ENCODE data around the gene SBK1. TPM values are rescaled to one million over a fixed set of nuclear protein-coding genes. Genes with fewer than 3 reads are reported as not detected.
"Not testable (repeated sequence)": the region's sequence is repeated elsewhere in the genome, so short reads cannot be mapped to it uniquely, and the experiment has no call there.

SBK1 gene
- total RNA-seq (1 to 10 TPM; 2.7 TPM), polyA plus RNA-seq (1 to 10 TPM in 1 of 2 donors, under 1 TPM in 1; 0.90 to 1.8 TPM)
- long read RNA-seq, donor 1, full-length matches to known transcripts = 5 of 5 reads
- long read RNA-seq, donor 1, partial matches to known transcripts = 0 of 5 reads
- long read RNA-seq, donor 1, other reads (novel, unspliced or antisense) = 0 of 5 reads
- long read RNA-seq, donor 2, full-length matches to known transcripts = 1 of 1 reads
- long read RNA-seq, donor 2, partial matches to known transcripts = 0 of 1 reads
- long read RNA-seq, donor 2, other reads (novel, unspliced or antisense) = 0 of 1 reads
- long read RNA-seq, donor 3, full-length matches to known transcripts = 3 of 8 reads
- long read RNA-seq, donor 3, partial matches to known transcripts = 5 of 8 reads
- long read RNA-seq, donor 3, other reads (novel, unspliced or antisense) = 0 of 8 reads
- long read RNA-seq, donor 4 = 0 reads
- long read RNA-seq, donor 5, full-length matches to known transcripts = 7 of 7 reads
- long read RNA-seq, donor 5, partial matches to known transcripts = 0 of 7 reads
- long read RNA-seq, donor 5, other reads (novel, unspliced or antisense) = 0 of 7 reads

- H3K4me3 ChIP-seq = peak within 1 kb of the TSS; percentile 57
- no peaks in the 10 kb centered on the region for H3K36me3 ChIP-seq (ENCODE audit: control insufficient read depth in 4 of 4, insufficient read depth in 4 of 4, low read length in 4 of 4)
- TF ChIP-seq, protein P1, sequence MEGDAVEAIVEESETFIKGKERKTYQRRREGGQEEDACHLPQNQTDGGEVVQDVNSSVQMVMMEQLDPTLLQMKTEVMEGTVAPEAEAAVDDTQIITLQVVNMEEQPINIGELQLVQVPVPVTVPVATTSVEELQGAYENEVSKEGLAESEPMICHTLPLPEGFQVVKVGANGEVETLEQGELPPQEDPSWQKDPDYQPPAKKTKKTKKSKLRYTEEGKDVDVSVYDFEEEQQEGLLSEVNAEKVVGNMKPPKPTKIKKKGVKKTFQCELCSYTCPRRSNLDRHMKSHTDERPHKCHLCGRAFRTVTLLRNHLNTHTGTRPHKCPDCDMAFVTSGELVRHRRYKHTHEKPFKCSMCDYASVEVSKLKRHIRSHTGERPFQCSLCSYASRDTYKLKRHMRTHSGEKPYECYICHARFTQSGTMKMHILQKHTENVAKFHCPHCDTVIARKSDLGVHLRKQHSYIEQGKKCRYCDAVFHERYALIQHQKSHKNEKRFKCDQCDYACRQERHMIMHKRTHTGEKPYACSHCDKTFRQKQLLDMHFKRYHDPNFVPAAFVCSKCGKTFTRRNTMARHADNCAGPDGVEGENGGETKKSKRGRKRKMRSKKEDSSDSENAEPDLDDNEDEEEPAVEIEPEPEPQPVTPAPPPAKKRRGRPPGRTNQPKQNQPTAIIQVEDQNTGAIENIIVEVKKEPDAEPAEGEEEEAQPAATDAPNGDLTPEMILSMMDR (IDR thresholded peaks at IDR 0.05; ENCODE audit: control extremely low read depth, extremely low read depth) = no peak
- peak within 1 kb of the TSS in 1 of 2 donors; percentile 43 for H3K27ac ChIP-seq (ENCODE audit: low read depth in 1 of 2, low read length in 1 of 2)
- ATAC-seq (ENCODE audit: insufficient read depth, low FRiP score) (peak; percentile 91), DNase-seq (peak; percentile 81 to 91 (median 82))
- peak within 1 kb of the TSS; percentile 54 to 73 for H3K9ac ChIP-seq (ENCODE audit: insufficient read depth in 1 of 2, low read length in 2 of 2)
- WGBS, 2 donors = 2% methylated on average over 79 to 88 of the region's 88 CpGs
- no peaks in the 10 kb centered on the region for H3K9me3 ChIP-seq (ENCODE audit: control insufficient read depth in 4 of 4, insufficient read depth in 3 of 4, low read length in 3 of 4)
- H3K27me3 ChIP-seq (ENCODE audit: control insufficient read depth in 3 of 3, insufficient read depth in 3 of 3, low read length in 2 of 3) = peaks cover 0 to 3% (median 0%) of the 10 kb centered on the region in 3 donors
- peaks cover 0 to 6% (median 3%) of the 10 kb centered on the region in 5 donors for H3K4me1 ChIP-seq (ENCODE audit: control insufficient read depth in 5 of 5, insufficient read depth in 5 of 5, low read length in 5 of 5)
These were observed at the start of gene SBK1 for GRCh38 chr16:28291651-28292626. SBK1 (plus strand) TSS chr16:28292525; CDS start chr16:28317392, 24,867 bp downstream.

GRCh38 chr16:28249483-28249882 is 42.8 kb upstream of the SBK1 start:
- ATAC-seq (ENCODE audit: insufficient read depth, low FRiP score); H3K27me3 ChIP-seq (ENCODE audit: control insufficient read depth in 3 of 3, insufficient read depth in 3 of 3, low read length in 2 of 3); H3K4me3 ChIP-seq; H3K4me1 ChIP-seq (ENCODE audit: control insufficient read depth in 5 of 5, insufficient read depth in 5 of 5, low read length in 5 of 5); DNase-seq; H3K9me3 ChIP-seq (ENCODE audit: control insufficient read depth in 4 of 4, insufficient read depth in 3 of 4, low read length in 3 of 4); H3K9ac ChIP-seq (ENCODE audit: insufficient read depth in 1 of 2, low read length in 2 of 2); H3K27ac ChIP-seq (ENCODE audit: low read depth in 1 of 2, low read length in 1 of 2); H3K36me3 ChIP-seq (ENCODE audit: control insufficient read depth in 4 of 4, insufficient read depth in 4 of 4, low read length in 4 of 4): not testable (repeated sequence)
- WGBS, 2 donors = 80% methylated on average over 2 of the region's 2 CpGs

DNA sequence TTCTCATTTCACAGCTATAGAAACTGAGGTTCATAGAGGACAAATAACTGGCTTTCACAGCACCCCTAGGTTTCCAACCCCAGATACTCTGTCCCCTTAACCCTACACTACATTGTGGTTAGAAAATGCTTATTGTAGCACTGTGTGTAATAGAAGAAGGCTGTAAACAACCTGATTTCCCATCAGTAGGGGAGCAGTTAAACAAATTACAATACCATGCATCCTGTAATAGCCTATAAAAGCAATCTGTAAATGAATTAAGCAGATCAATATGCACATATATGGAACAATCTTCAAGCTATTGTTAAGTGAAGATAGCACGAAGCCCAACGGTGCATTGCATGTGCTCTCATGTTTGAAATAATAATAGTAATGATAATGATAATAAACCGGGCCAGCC is 41.3 kb upstream of the SBK1 start:
- WGBS, 2 donors = 60 to 63% methylated on average over 3 of the region's 3 CpGs
- ATAC-seq (ENCODE audit: insufficient read depth, low FRiP score) (no peak), DNase-seq (no peak)
- no peak overlapping the region for H3K4me3 ChIP-seq
- no peak overlapping the region for H3K27ac ChIP-seq (ENCODE audit: low read depth in 1 of 2, low read length in 1 of 2)
- H3K4me1 ChIP-seq (ENCODE audit: control insufficient read depth in 5 of 5, insufficient read depth in 5 of 5, low read length in 5 of 5) = no peaks in the 10 kb centered on the region
- no peak overlapping the region for H3K9ac ChIP-seq (ENCODE audit: insufficient read depth in 1 of 2, low read length in 2 of 2)
- peaks cover 0 to 3% (median 0%) of the 10 kb centered on the region in 3 donors for H3K27me3 ChIP-seq (ENCODE audit: control insufficient read depth in 3 of 3, insufficient read depth in 3 of 3, low read length in 2 of 3)
- no peaks in the 10 kb centered on the region for H3K9me3 ChIP-seq (ENCODE audit: control insufficient read depth in 4 of 4, insufficient read depth in 3 of 4, low read length in 3 of 4)
- no peaks in the 10 kb centered on the region for H3K36me3 ChIP-seq (ENCODE audit: control insufficient read depth in 4 of 4, insufficient read depth in 4 of 4, low read length in 4 of 4)
- TF ChIP-seq, protein P1 (IDR thresholded peaks at IDR 0.05; ENCODE audit: control extremely low read depth, extremely low read depth) = no peak
